Measurements from ENCODE around the gene PRKN. TPM values are rescaled to one million over a fixed set of nuclear protein-coding genes. Genes with fewer than 3 reads are reported as not detected.
A peak's percentile ranks its signal among the peaks of the same experiment; 100 is the strongest.

PRKN gene
- total and polyA plus RNA-seq, 9 of the 15 experiments (the other 6 are each of a cell fraction or from before 2014, with no cell fraction given) = 0.03 to 0.96 (median 0.15) TPM; not detected in 2

DNA sequence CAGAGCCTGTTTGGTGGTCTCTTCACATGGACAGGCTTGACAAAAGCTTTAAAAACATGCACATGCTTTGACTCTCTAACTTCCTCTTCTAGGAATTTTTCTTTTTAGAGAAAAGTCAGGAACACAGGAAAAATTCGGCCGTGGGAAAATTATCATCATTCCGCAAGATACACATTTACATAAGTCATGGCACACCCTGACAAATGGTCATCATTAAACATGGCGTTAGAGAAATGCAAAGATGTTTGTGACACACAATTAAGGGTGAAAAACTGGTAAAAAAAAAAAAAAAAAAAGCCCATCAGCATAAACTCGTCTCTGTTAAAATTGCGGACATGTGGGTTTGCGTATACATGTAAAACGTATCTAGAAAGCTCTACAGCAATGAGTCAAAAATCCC is 1319.5 kb downstream of the PRKN start (continued):
- TF ChIP-seq RUNX1 (IDR thresholded peaks at IDR 0.05; ENCODE audit: low read depth) (no peak), ATF6 (CRISPR knock-in tag; IDR thresholded peaks at IDR 0.05) (no peak), RBM34 (IDR thresholded peaks at IDR 0.05; ENCODE audit: borderline replicate concordance, insufficient read depth, low read length) (no peak), ZNF785 (CRISPR knock-in tag; IDR thresholded peaks at IDR 0.05) (no peak), FIP1L1 (IDR thresholded peaks at IDR 0.05; ENCODE audit: low read depth, low read length, poor library complexity, severe bottlenecking) (no peak), ZNF408 (CRISPR knock-in tag; IDR thresholded peaks at IDR 0.05; ENCODE audit: low read depth) (no peak), PTTG1 (tag; IDR thresholded peaks at IDR 0.05; ENCODE audit: low read depth) (no peak), RBM22 (IDR thresholded peaks at IDR 0.05; ENCODE audit: low read depth, low read length, poor library complexity, severe bottlenecking) (no peak), SMARCA5 (IDR thresholded peaks at IDR 0.05) (no peak), KDM4B (IDR thresholded peaks at IDR 0.05; ENCODE audit: borderline replicate concordance in 2 of 2, low read depth in 1 of 2) (no peak), USF2 (CRISPR knock-in tag; IDR thresholded peaks at IDR 0.05) (no peak), NFE2L1 (tag; IDR thresholded peaks at IDR 0.05; ENCODE audit: borderline replicate concordance, low read depth) (no peak), HDGF (IDR thresholded peaks at IDR 0.05) (no peak), SNRNP70 (optimal IDR thresholded peaks at IDR 0.05; ENCODE audit: low read depth, low read length) (no peak), SRF (CRISPR knock-in tag; IDR thresholded peaks at IDR 0.05) (no peak), ZNF316 (IDR thresholded peaks at IDR 0.05) (peak; percentile 76), SMC3 (conservative IDR thresholded peaks at IDR 0.05; ENCODE audit: insufficient read depth, low read depth, low read length) (no peak), POLR2B (IDR thresholded peaks at IDR 0.05; ENCODE audit: low read depth, partially characterized antibody) (no peak)
- TF ChIP-seq, protein P1, sequence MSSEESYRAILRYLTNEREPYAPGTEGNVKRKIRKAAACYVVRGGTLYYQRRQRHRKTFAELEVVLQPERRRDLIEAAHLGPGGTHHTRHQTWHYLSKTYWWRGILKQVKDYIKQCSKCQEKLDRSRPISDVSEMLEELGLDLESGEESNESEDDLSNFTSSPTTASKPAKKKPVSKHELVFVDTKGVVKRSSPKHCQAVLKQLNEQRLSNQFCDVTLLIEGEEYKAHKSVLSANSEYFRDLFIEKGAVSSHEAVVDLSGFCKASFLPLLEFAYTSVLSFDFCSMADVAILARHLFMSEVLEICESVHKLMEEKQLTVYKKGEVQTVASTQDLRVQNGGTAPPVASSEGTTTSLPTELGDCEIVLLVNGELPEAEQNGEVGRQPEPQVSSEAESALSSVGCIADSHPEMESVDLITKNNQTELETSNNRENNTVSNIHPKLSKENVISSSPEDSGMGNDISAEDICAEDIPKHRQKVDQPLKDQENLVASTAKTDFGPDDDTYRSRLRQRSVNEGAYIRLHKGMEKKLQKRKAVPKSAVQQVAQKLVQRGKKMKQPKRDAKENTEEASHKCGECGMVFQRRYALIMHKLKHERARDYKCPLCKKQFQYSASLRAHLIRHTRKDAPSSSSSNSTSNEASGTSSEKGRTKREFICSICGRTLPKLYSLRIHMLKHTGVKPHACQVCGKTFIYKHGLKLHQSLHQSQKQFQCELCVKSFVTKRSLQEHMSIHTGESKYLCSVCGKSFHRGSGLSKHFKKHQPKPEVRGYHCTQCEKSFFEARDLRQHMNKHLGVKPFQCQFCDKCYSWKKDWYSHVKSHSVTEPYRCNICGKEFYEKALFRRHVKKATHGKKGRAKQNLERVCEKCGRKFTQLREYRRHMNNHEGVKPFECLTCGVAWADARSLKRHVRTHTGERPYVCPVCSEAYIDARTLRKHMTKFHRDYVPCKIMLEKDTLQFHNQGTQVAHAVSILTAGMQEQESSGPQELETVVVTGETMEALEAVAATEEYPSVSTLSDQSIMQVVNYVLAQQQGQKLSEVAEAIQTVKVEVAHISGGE (CRISPR knock-in tag; IDR thresholded peaks at IDR 0.05) = peak in 1 of 3 experiments; percentile 4; a peak in 1 of 6 replicates
